Kidney epithelial cell (primary cell): Measurements from ENCODE around the gene RPN1. TPM values are rescaled to one million over a fixed set of nuclear protein-coding genes. Genes with fewer than 3 reads are reported as not detected.

Source experiments
- DNase-seq: peaks from one replicate; pipeline ENCODE4 v3.0.0-alpha.2; 2010; ENCODE audit warnings: low read depth
- H3K27me3 ChIP-seq: 2 replicates; pipeline ENCODE4 v1.6.0; 2011; ENCODE audit warnings: low read length; ENCODE audit not compliant: control insufficient read depth, insufficient read depth
- H3K36me3 ChIP-seq: 2 replicates; pipeline ENCODE4 v1.5.1; 2011; ENCODE audit warnings: low read length; ENCODE audit not compliant: control insufficient read depth, insufficient read depth
- H3K4me3 ChIP-seq: 2 replicates; pipeline ENCODE4 v1.5.1; 2011; ENCODE audit warnings: low read depth, mild to moderate bottlenecking, control low read depth, low read length
- CTCF ChIP-seq: IDR thresholded peaks from 2 replicates; pipeline ENCODE4 v1.5.1; 2011; ENCODE audit warnings: mild to moderate bottlenecking, moderate library complexity, low read length, control low read depth, inconsistent platforms; ENCODE audit not compliant: insufficient read depth, poor library complexity, severe bottlenecking
- total RNA-seq: library from RNA; depleted of rRNA; stranded (reverse); fragments of >200 nt; gene quantifications from 2 replicates; pipeline ENCODE4 v1.2.3, GENCODE V29; 2015

Gene RPN1
- total RNA-seq, 1 donor from 2014 or later: 362 TPM

- DNase-seq: no peak
Observed at GRCh38 chr3:128585974-128586373, 64.6 kb downstream of the RPN1 start.

GRCh38 chr3:128585189-128585588 lies 65.4 kb downstream of the RPN1 start:
- DNase-seq: no peak
- Histone ChIP-seq H3K27me3 (peaks cover 2% of the 10 kb centered on the region), H3K36me3 (no peaks in the 10 kb centered on the region), H3K4me3 (no peak overlapping the region)
- TF ChIP-seq CTCF: no peak

More at GRCh38 chr3:128585974-128586373, 64.6 kb downstream of the RPN1 start:
- TF ChIP-seq CTCF: no peak
- Histone ChIP-seq H3K36me3 (no peaks in the 10 kb centered on the region), H3K4me3 (no peak overlapping the region), H3K27me3 (peaks cover 2% of the 10 kb centered on the region)

GRCh38 chr3:128584412-128585020 lies 66.1 kb downstream of the RPN1 start:
- no peaks in the 10 kb centered on the region for H3K36me3 ChIP-seq
- peak; percentile 38 for DNase-seq
- TF ChIP-seq CTCF: peak; percentile 95
- H3K4me3 ChIP-seq: no peak overlapping the region
- H3K27me3 ChIP-seq: peaks cover 2% of the 10 kb centered on the region

- no peak for TF ChIP-seq CTCF
- no peak overlapping the region for H3K4me3 ChIP-seq
- H3K27me3 ChIP-seq: peaks cover 2% of the 10 kb centered on the region
- DNase-seq: no peak
- no peaks in the 10 kb centered on the region for H3K36me3 ChIP-seq
Observed at GRCh38 chr3:128581566-128581965, 69.1 kb downstream of the RPN1 start.

GRCh38 chr3:128579927-128580326 lies 70.7 kb downstream of the RPN1 start:
- no peak overlapping the region for H3K4me3 ChIP-seq
- peaks cover 7% of the 10 kb centered on the region for H3K27me3 ChIP-seq
- no peak for TF ChIP-seq CTCF
- H3K36me3 ChIP-seq: no peaks in the 10 kb centered on the region
- DNase-seq: no peak

- Histone ChIP-seq H3K27me3 (peaks cover 11% of the 10 kb centered on the region), H3K36me3 (no peaks in the 10 kb centered on the region), H3K4me3 (no peak overlapping the region)
- no peak for TF ChIP-seq CTCF
- DNase-seq: no peak
Observed at GRCh38 chr3:128578346-128578745, 72.3 kb downstream of the RPN1 start.
